Measurements from ENCODE around the gene KIR3DL3.
"Not testable (repeated sequence)": the region's sequence is repeated elsewhere in the genome, so short reads cannot be mapped to it uniquely, and the experiment has no call there.

Gene KIR3DL3

DNA sequence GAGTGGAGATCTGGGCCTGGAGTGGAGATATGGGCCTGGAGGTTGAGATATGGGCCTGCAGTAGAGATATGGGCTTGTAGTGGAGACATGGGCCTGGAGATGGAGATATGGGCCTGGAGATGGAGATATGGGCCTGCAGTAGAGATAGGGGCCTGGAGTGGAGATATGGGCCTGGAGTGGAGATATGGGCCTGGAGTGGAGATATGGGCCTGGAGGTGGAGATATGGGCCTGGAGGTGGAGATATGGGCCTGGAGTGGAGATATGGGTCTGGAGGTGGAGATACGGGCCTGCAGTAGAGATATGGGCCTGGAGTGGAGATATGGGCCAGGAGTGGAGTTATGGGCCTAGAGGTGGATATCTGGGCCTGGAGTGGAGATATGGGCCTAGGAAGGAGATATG, 14.5 kb downstream of the KIR3DL3 start:
- Histone ChIP-seq H3K9ac (ENCODE audit: low read length) (no peak overlapping the region), H3K4me3 (ENCODE audit: low read depth in 1 of 2, low read length in 2 of 2) (no peak overlapping the region), H3K4me1 (ENCODE audit: insufficient read depth, low read length) (no peaks in the 10 kb centered on the region), H3K27ac (ENCODE audit: low read depth, low read length) (no peak overlapping the region), H3K36me3 (ENCODE audit: insufficient read depth, low read length) (no peaks in the 10 kb centered on the region), H3K27me3 (ENCODE audit: control insufficient read depth in 1 of 2, insufficient read depth in 2 of 2, low read length in 2 of 2) (no peaks in the 10 kb centered on the region), H3K9me3 (ENCODE audit: low read length) (no peaks in the 10 kb centered on the region)

DNA sequence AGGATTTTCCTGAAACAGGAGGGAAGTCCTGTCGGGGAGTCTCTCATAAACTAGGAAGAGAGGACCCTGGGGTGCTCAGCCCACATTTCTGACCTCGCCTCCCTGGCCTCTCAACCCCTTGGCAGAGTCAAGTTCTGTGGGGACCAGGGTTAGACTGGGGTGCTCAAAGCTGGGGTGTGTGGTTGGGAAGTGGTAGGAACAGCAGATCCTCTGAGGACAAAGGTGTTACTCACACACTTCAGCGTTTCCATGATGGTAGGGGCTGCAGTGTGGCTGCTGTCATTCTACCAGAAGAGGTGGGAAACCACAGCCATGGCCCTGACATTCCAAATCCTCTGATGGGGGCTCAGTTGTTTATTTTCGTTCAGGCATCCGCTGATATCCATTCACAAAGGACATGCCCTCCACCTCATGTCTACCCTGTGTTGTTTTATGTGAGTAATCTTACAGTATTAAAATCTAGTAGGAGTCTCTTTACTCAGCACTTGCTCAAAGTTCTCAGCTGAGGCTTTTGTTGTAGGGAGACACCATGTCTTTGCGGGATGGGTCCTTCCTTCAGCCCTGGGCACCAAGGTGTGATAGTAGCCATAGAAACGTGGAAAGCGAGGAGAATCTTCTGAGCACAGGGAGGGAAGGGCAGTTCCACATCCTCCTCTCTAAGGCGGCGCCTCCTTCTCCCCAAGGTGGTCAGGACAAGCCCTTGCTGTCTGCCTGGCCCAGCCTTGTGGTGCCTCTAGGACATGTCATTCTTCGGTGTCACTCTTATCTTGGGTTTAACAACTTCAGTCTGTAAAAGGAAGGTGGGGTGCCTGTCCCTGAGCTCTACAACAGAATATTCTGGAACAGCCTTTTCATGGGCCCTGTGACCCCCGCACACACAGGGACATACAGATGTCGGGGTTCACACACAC, 15.6 kb downstream of the KIR3DL3 start:
- H3K4me3 ChIP-seq (ENCODE audit: low read depth in 1 of 2, low read length in 2 of 2), result no peak overlapping the region

DNA sequence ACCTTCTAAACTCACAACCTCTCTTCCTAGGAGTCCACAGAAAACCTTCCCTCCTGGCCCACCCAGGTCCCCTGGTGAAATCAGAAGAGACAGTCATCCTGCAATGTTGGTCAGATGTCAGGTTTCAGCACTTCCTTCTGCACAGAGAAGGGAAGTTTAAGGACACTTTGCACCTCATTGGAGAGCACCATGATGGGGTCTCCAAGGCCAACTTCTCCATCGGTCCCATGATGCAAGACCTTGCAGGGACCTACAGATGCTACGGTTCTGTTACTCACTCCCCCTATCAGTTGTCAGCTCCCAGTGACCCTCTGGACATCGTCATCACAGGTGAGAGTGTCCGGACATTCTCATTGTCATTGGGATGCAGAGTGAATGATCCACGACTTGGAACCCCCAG, 17.7 kb downstream of the KIR3DL3 start:
- not testable (repeated sequence) for H3K9me3 ChIP-seq (ENCODE audit: low read length)

More for the DNA sequence above, 15.6 kb downstream of the KIR3DL3 start:
- H3K36me3 ChIP-seq (ENCODE audit: insufficient read depth, low read length), result no peaks in the 10 kb centered on the region
- H3K4me1 ChIP-seq (ENCODE audit: insufficient read depth, low read length), result no peaks in the 10 kb centered on the region
- H3K27me3 ChIP-seq (ENCODE audit: control insufficient read depth in 1 of 2, insufficient read depth in 2 of 2, low read length in 2 of 2), result no peaks in the 10 kb centered on the region
- no peaks in the 10 kb centered on the region for H3K9me3 ChIP-seq (ENCODE audit: low read length)
- no peak overlapping the region for H3K27ac ChIP-seq (ENCODE audit: low read depth, low read length)
- H3K9ac ChIP-seq (ENCODE audit: low read length), result no peak overlapping the region

DNA sequence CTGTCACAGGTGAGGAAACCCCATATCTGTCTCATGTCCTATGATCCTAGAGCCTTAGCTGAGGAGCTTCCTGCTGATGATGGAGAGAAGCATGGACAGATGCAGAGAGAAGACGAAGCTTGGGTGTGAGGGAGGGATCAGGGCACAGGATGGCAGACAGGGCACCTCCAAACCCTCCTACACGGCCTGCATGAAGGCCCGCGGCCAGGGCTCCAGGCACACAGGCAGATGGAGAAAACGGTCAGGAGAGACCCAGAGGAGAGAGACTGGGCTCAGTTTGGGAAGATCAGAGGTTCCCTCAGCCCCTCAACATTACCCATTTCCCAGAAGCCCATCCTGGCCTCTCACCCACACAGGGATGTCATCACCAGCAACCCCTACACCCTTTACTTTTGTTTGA, 19.8 kb downstream of the KIR3DL3 start:
- not testable (repeated sequence) for H3K27me3 ChIP-seq (ENCODE audit: control insufficient read depth in 1 of 2, insufficient read depth in 2 of 2, low read length in 2 of 2); H3K27ac ChIP-seq (ENCODE audit: low read depth, low read length); H3K36me3 ChIP-seq (ENCODE audit: insufficient read depth, low read length); H3K4me3 ChIP-seq (ENCODE audit: low read depth in 1 of 2, low read length in 2 of 2); H3K4me1 ChIP-seq (ENCODE audit: insufficient read depth, low read length); H3K9ac ChIP-seq (ENCODE audit: low read length); H3K9me3 ChIP-seq (ENCODE audit: low read length)

More for the DNA sequence above, 17.7 kb downstream of the KIR3DL3 start:
- not testable (repeated sequence) for H3K9ac ChIP-seq (ENCODE audit: low read length); H3K4me1 ChIP-seq (ENCODE audit: insufficient read depth, low read length); H3K27ac ChIP-seq (ENCODE audit: low read depth, low read length); H3K36me3 ChIP-seq (ENCODE audit: insufficient read depth, low read length); H3K27me3 ChIP-seq (ENCODE audit: control insufficient read depth in 1 of 2, insufficient read depth in 2 of 2, low read length in 2 of 2); H3K4me3 ChIP-seq (ENCODE audit: low read depth in 1 of 2, low read length in 2 of 2)

DNA sequence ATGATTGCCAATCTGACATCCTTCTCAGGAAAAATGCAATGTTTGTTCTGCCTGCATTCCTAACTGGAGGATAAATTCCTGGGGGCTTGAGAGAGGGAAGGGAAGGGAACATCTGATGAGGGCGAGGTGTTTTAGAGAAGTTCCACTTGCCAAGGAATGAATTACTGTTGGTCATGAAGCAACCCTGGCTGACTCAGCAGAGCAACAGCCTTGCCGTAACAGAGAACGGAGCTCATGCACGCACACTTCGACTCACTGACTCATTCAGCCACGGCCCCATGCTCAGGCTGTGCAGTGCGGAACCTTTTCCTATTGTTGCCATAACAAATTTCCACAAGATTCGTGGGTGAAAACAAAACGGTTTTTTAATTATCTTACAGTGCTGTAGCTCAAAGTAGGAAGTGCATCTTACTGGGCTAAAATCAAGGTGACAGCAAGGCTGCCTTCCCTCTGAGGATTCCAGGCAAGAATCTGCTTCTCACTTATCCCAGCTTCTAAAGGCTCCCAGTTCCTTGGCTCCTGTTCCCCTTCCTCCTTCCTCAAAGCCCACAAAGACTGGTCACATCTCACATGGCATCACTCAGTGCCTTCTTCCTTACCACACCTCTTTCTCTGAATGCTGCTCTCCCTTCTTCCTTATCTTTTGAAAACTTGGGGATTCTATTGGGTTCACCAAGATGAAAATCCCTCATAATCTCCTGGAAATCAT, 23.5 kb downstream of the KIR3DL3 start:
- H3K27me3 ChIP-seq (ENCODE audit: control insufficient read depth in 1 of 2, insufficient read depth in 2 of 2, low read length in 2 of 2); H3K9ac ChIP-seq (ENCODE audit: low read length); H3K36me3 ChIP-seq (ENCODE audit: insufficient read depth, low read length); H3K9me3 ChIP-seq (ENCODE audit: low read length); H3K27ac ChIP-seq (ENCODE audit: low read depth, low read length); H3K4me3 ChIP-seq (ENCODE audit: low read depth in 1 of 2, low read length in 2 of 2); H3K4me1 ChIP-seq (ENCODE audit: insufficient read depth, low read length): not testable (repeated sequence)

DNA sequence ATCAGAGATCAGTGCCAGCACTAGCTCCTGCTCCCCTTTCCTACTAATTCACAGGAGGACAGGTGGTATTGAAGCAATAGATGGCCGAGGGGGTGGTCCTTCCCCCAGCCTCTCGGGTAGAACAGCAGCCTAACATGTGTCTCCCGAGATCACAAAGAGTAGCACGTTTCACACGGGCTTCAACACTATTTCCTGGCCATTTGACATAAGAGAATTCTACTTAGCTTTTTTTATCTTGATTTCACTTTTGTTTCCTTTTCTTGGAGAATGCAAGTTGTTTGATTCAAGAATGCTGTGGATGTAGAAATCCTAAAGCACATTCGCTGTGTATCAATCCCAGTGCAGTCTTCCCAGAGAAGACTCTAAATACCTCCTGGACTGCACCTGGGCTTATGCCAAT, 26.0 kb downstream of the KIR3DL3 start:
- H3K4me3 ChIP-seq (ENCODE audit: low read depth in 1 of 2, low read length in 2 of 2); H3K27me3 ChIP-seq (ENCODE audit: control insufficient read depth in 1 of 2, insufficient read depth in 2 of 2, low read length in 2 of 2); H3K36me3 ChIP-seq (ENCODE audit: insufficient read depth, low read length); H3K4me1 ChIP-seq (ENCODE audit: insufficient read depth, low read length); H3K27ac ChIP-seq (ENCODE audit: low read depth, low read length); H3K9ac ChIP-seq (ENCODE audit: low read length); H3K9me3 ChIP-seq (ENCODE audit: low read length): not testable (repeated sequence)

DNA sequence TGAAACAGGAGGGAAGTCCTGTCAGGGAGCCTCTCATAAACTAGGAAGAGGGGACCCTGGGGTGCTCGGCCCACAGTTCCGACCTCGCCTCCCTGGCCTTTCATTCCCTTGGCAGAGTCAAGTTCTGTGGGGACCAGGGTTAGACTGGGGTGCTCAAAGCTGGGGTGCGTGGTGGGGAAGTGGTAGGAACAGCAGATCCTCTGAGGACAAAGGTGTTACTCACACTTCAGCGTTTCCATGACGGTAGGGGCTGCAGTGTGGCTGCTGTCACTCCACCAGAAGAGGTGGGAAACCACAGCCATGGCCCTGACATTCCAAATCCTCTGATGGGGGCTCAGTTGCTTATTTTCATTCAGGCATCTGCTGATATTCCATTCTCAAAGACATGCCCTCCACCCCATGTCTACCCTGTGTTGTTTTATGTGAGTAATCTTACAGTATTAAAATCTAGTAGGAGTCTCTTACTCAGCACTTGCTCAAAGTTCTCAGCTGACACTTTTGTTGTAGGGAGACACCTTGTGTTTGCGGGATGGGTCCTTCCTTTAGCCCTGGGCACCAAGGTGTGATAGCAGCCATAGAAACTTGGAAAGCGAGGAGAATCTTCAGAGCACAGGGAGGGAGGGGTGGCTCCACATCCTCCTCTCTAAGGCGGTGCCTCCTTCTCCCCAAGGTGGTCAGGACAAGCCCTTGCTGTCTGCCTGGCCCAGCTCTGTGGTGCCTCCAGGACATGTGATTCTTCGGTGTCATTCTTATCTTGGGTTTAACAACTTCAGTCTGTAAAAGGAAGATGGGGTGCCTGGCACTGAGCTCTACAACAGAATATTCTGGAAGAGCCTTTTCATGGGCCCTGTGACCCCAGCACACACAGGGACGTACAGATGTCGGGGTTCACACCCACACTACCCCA, 32.2 kb downstream of the KIR3DL3 start:
- H3K27me3 ChIP-seq (ENCODE audit: control insufficient read depth in 1 of 2, insufficient read depth in 2 of 2, low read length in 2 of 2); H3K27ac ChIP-seq (ENCODE audit: low read depth, low read length); H3K9ac ChIP-seq (ENCODE audit: low read length); H3K4me1 ChIP-seq (ENCODE audit: insufficient read depth, low read length); H3K9me3 ChIP-seq (ENCODE audit: low read length); H3K4me3 ChIP-seq (ENCODE audit: low read depth in 1 of 2, low read length in 2 of 2); H3K36me3 ChIP-seq (ENCODE audit: insufficient read depth, low read length): not testable (repeated sequence)

DNA sequence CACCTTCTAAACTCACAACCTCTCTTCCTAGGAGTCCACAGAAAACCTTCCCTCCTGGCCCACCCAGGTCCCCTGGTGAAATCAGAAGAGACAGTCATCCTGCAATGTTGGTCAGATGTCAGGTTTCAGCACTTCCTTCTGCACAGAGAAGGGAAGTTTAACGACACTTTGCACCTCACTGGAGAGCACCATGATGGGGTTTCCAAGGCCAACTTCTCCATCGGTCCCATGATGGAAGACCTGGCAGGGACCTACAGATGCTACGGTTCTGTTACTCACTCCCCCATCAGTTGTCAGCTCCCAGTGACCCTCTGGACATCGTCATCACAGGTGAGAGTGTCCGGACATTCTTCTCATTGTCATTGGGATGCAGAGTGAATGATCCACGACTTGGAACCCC, 34.3 kb downstream of the KIR3DL3 start:
- H3K9ac ChIP-seq (ENCODE audit: low read length); H3K4me3 ChIP-seq (ENCODE audit: low read depth in 1 of 2, low read length in 2 of 2); H3K9me3 ChIP-seq (ENCODE audit: low read length); H3K27ac ChIP-seq (ENCODE audit: low read depth, low read length); H3K4me1 ChIP-seq (ENCODE audit: insufficient read depth, low read length); H3K36me3 ChIP-seq (ENCODE audit: insufficient read depth, low read length); H3K27me3 ChIP-seq (ENCODE audit: control insufficient read depth in 1 of 2, insufficient read depth in 2 of 2, low read length in 2 of 2): not testable (repeated sequence)

DNA sequence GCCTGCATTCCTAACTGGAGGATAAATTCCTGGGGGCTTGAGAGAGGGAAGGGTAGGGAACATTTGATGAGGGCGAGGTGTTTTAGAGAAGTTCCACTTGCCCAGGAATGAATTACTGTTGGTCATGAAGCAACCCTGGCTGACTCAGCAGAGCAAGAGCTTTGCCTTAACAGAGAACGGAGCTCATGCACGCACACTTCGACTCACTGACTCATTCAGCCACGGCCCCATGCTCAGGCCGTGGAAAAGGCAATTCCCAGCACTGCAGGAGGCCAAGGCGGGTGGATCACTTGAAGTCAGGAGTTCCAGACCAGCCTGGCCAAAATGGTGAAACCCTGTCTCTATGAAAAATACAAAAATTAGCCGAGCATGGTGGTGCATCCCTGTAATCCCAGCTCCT, 40.0 kb downstream of the KIR3DL3 start:
- H3K9me3 ChIP-seq (ENCODE audit: low read length); H3K27ac ChIP-seq (ENCODE audit: low read depth, low read length); H3K36me3 ChIP-seq (ENCODE audit: insufficient read depth, low read length); H3K4me3 ChIP-seq (ENCODE audit: low read depth in 1 of 2, low read length in 2 of 2); H3K27me3 ChIP-seq (ENCODE audit: control insufficient read depth in 1 of 2, insufficient read depth in 2 of 2, low read length in 2 of 2); H3K9ac ChIP-seq (ENCODE audit: low read length); H3K4me1 ChIP-seq (ENCODE audit: insufficient read depth, low read length): not testable (repeated sequence)

DNA sequence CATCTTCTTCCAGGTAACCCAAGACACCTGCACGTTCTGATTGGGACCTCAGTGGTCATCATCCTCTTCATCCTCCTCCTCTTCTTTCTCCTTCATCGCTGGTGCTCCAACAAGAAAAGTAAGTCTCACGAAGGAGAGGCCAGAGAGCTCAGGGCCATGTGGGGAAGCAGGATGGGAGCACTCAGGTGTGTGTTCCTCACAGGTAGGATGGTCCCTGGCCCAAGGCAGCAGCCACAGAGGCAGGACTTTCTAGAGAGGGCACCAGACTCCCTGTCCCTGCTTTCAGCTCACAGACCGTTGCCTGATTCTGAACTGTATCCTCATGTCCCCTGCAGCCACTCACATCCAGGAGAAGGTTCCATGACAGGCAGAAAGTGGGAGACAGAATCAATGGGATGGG, 42.2 kb downstream of the KIR3DL3 start:
- not testable (repeated sequence) for H3K4me1 ChIP-seq (ENCODE audit: insufficient read depth, low read length); H3K27ac ChIP-seq (ENCODE audit: low read depth, low read length); H3K36me3 ChIP-seq (ENCODE audit: insufficient read depth, low read length); H3K27me3 ChIP-seq (ENCODE audit: control insufficient read depth in 1 of 2, insufficient read depth in 2 of 2, low read length in 2 of 2); H3K4me3 ChIP-seq (ENCODE audit: low read depth in 1 of 2, low read length in 2 of 2); H3K9ac ChIP-seq (ENCODE audit: low read length); H3K9me3 ChIP-seq (ENCODE audit: low read length)

DNA sequence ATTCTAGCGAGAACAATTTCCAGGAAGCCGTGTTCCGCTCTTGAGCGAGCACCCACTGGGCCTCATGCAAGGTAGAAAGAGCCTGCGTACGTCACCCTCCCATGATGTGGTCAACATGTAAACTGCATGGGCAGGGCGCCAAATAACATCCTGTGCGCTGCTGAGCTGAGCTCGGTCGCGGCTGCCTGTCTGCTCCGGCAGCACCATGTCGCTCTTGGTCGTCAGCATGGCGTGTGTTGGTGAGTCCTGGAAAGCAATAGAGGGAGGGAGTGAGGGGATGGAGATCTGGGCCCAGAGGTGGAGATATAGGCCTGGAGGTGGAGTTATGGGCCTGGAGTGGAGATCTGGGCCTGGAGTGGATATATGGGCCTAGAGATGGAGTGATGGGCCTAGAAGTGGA, 45.4 kb downstream of the KIR3DL3 start, which contains the start of gene KIR2DL1:
KIR2DL1 (plus strand) TSS at position 148 of the 400 bp plus-strand sequence; CDS start at position 206, 58 bp downstream.
- not testable (repeated sequence) for H3K4me1 ChIP-seq (ENCODE audit: insufficient read depth, low read length); H3K36me3 ChIP-seq (ENCODE audit: insufficient read depth, low read length); H3K9ac ChIP-seq (ENCODE audit: low read length); H3K4me3 ChIP-seq (ENCODE audit: low read depth in 1 of 2, low read length in 2 of 2); H3K27ac ChIP-seq (ENCODE audit: low read depth, low read length); H3K27me3 ChIP-seq (ENCODE audit: control insufficient read depth in 1 of 2, insufficient read depth in 2 of 2, low read length in 2 of 2); H3K9me3 ChIP-seq (ENCODE audit: low read length)
